Measurements from ENCODE around the gene FYN. TPM values are rescaled to one million over a fixed set of nuclear protein-coding genes. Genes with fewer than 3 reads are reported as not detected.
"Not testable (repeated sequence)": the region's sequence is repeated elsewhere in the genome, so short reads cannot be mapped to it uniquely, and the experiment has no call there.

FYN gene
- total RNA-seq: 100 to 1,000 TPM; 273 to 443 TPM

GRCh38 chr6:111873178-111874024 lies at the start of gene FYN:
Gene FYN (minus strand): TSS chr6:111873452. CDS start chr6:111720051, 153,401 bp downstream.
- Mint-ChIP-seq H3K9me3 (no peaks in the 10 kb centered on the region), H3K4me3 (peak within 1 kb of the TSS; percentile 98), H3K36me3 (peaks cover 6% of the 10 kb centered on the region), H3K27me3 (no peaks in the 10 kb centered on the region), H3K4me1 (ENCODE audit: low read depth in 2 of 2) (peaks cover 32 to 41% of the 10 kb centered on the region in 2 donors), H3K27ac (peak within 1 kb of the TSS; percentile 83)
- peak; percentile 99 for DNase-seq (ENCODE audit: low spot score)
- ATAC-seq: peak; percentile 98

DNA sequence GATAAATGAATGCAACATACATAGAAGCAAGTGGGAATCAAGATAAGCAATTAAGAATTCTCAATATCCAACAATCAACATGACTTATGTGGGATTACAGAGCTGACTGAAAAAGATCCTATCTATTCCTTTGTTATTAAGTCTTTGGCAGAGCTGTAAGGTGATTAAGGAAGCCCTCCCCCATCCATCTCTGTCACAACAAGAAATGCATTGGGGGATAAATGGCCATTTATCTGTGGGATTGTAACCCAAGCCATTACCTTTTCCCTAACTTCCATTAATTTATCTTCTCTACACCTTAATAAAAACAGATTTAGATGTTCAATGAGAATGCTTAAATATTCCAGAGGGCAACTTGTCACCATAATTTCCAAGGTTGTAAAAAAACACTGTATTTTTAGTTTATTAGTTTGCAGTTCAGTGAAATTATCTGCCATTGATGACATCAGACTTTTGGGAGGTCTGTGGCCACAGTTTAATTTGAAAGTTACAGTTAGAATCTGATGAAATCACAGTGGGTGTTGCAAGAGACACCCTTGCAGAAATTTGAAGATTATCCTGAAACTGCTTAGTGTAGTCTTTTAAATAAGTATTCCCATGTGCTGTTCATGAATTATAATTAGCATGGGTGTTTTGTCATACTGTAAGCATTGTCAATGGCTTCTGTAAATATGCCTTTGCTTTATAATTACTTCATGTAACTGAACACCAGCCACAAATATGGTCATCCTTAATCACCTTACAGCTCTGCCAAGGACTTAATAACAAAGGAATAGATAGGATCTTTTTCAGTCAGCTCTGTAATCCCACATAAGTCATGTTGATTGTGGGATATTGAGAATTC lies 49.4 kb upstream of the FYN start:
- DNase-seq (ENCODE audit: low spot score): no peak
- Mint-ChIP-seq H3K27ac (peak overlapping the region in 1 of 2 donors; percentile 72), H3K36me3 (no peaks in the 10 kb centered on the region), H3K9me3 (no peaks in the 10 kb centered on the region), H3K27me3 (no peaks in the 10 kb centered on the region), H3K4me3 (no peak overlapping the region), H3K4me1 (ENCODE audit: low read depth in 2 of 2) (peaks cover 5 to 28% of the 10 kb centered on the region in 2 donors)
- ATAC-seq: no peak

DNA sequence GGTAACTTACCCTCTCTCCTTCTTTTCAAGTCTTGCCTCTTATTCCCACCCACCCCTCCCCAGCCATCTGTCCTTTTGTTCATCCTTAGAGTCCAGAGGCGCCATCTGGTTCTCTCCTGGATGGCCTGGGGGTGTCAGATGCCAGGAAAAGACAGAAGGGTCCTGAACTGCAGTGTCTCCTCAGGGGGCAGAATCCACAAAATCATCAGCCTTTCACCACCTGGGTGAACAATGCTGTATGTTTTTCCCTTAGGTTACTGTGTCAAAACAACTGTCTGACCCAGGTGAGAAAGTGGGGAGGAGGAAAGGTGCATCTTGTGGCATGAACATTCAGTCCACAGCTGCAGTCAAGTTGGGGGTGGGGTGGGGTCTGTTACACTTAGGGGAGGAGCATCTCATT lies 47.9 kb upstream of the FYN start:
- Mint-ChIP-seq H3K9me3 (no peaks in the 10 kb centered on the region), H3K4me3 (no peak overlapping the region), H3K36me3 (no peaks in the 10 kb centered on the region), H3K4me1 (ENCODE audit: low read depth in 2 of 2) (peaks cover 5 to 28% of the 10 kb centered on the region in 2 donors), H3K27ac (peak overlapping the region in 1 of 2 donors; percentile 54), H3K27me3 (no peaks in the 10 kb centered on the region)
- DNase-seq (ENCODE audit: low spot score) (no peak), ATAC-seq (no peak)

DNA sequence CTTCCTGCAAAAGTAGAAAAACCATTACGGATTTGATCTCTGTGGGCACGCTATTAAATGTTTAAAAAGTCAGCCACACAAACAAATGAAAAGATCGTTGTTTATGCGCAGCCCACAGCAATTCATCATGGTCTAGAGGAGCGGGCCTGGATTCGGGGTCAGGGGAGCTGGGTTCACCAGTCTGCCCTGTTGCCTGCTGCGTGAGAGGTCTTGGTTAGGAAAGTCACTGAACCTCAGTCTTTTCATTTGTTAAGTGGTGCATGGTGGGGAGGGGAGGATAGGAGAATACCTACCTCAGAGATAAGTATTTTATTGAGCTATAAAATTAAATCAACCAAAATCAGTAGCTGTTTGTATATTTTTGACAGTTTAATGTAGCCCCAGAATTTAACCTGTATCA lies 47.3 kb upstream of the FYN start:
- Mint-ChIP-seq H3K27me3 (no peaks in the 10 kb centered on the region), H3K4me3 (no peak overlapping the region), H3K27ac (peak overlapping the region in 1 of 2 donors; percentile 54), H3K36me3 (no peaks in the 10 kb centered on the region), H3K4me1 (ENCODE audit: low read depth in 2 of 2) (peaks cover 5 to 28% of the 10 kb centered on the region in 2 donors), H3K9me3 (no peaks in the 10 kb centered on the region)
- ATAC-seq (no peak), DNase-seq (ENCODE audit: low spot score) (no peak)

- no peaks in the 10 kb centered on the region for H3K9me3 Mint-ChIP-seq
- no peaks in the 10 kb centered on the region for H3K27me3 Mint-ChIP-seq
Observed at GRCh38 chr6:111918825-111919224, 45.6 kb upstream of the FYN start.

DNA sequence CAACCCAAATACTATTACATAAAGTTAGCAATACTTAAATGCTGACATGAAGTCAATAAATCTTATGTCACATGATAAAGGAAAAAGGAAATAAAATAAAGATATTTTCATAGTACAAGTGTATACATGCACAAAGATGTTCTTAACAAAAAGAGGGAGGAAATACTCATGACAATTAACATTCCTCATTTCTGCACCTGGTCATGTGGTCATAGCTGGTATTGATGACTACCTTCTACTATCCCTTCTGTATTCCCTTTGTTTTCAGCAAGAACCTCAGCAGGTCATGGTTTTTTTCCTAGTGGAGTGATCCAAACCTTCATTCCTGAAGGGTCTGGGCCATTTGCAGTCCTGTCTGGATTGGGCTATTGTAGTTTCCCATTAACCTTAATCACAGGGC lies 43.5 kb upstream of the FYN start:
- no peak overlapping the region for H3K27ac Mint-ChIP-seq

More at GRCh38 chr6:111918825-111919224, 45.6 kb upstream of the FYN start:
- Mint-ChIP-seq H3K27ac (peak overlapping the region in 1 of 2 donors; percentile 43), H3K4me3 (no peak overlapping the region), H3K4me1 (ENCODE audit: low read depth in 2 of 2) (peaks cover 5 to 18% of the 10 kb centered on the region in 2 donors), H3K36me3 (no peaks in the 10 kb centered on the region)
- peak in 1 of 2 donors; percentile 76 for ATAC-seq
- DNase-seq (ENCODE audit: low spot score): no peak

DNA sequence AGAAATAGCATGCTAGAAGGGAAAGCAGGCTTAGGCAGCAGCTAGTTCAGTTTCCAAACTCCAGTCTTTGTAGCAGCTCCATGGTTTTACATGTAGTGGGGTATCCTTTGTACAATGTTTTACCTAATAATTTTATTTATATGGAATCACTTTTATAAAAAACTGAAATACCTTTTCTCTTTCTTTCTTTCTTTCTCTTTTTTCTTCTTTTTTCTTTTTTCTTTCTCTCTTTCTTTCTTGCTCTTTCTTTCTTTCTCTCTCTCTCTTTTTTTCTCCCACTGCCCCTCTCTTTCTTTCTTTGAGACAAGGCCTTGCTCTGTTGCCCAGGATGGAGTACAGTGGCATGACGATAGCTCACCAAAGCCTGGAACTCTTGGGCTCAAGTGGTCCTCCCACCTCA lies 41.4 kb upstream of the FYN start:
- Mint-ChIP-seq H3K9me3 (no peaks in the 10 kb centered on the region), H3K4me1 (ENCODE audit: low read depth in 2 of 2) (peaks cover 11 to 14% of the 10 kb centered on the region in 2 donors), H3K27ac (no peak overlapping the region)

More for the DNA sequence above, 43.5 kb upstream of the FYN start:
- ATAC-seq: no peak
- H3K36me3 Mint-ChIP-seq: no peaks in the 10 kb centered on the region
- no peaks in the 10 kb centered on the region for H3K27me3 Mint-ChIP-seq
- DNase-seq (ENCODE audit: low spot score): no peak
- no peaks in the 10 kb centered on the region for H3K9me3 Mint-ChIP-seq
- peaks cover 14 to 17% of the 10 kb centered on the region in 2 donors for H3K4me1 Mint-ChIP-seq (ENCODE audit: low read depth in 2 of 2)
- H3K4me3 Mint-ChIP-seq: no peak overlapping the region

DNA sequence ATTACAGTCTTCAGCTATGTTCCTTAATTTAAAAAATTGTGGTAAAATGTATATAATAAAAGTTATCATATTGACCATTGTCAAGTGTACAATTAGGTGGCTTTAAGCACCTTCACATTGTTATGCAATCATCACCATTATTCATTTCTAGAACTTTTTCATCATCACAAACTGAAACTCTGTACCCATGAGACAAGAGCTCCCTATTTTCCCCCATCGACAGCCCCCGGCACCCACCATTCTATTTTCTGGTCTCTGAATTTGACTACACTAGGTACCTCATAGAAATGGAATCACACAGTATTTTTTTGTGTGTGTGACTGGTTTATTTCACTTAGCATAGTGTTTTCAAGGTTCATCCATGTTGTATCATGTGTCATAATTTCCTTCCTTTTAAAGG lies 39.7 kb upstream of the FYN start:
- Mint-ChIP-seq H3K27me3 (no peaks in the 10 kb centered on the region), H3K4me1 (ENCODE audit: low read depth in 2 of 2) (peaks cover 4 to 15% of the 10 kb centered on the region in 2 donors), H3K4me3 (no peak overlapping the region), H3K9me3 (no peaks in the 10 kb centered on the region), H3K27ac (peak overlapping the region in 1 of 2 donors; percentile 0), H3K36me3 (no peaks in the 10 kb centered on the region)
- ATAC-seq (peak in 1 of 2 donors; percentile 59), DNase-seq (ENCODE audit: low spot score) (no peak)

More for the DNA sequence above, 41.4 kb upstream of the FYN start:
- Mint-ChIP-seq H3K36me3 (no peaks in the 10 kb centered on the region), H3K27me3 (no peaks in the 10 kb centered on the region), H3K4me3 (no peak overlapping the region)
- DNase-seq (ENCODE audit: low spot score): no peak
- no peak for ATAC-seq

DNA sequence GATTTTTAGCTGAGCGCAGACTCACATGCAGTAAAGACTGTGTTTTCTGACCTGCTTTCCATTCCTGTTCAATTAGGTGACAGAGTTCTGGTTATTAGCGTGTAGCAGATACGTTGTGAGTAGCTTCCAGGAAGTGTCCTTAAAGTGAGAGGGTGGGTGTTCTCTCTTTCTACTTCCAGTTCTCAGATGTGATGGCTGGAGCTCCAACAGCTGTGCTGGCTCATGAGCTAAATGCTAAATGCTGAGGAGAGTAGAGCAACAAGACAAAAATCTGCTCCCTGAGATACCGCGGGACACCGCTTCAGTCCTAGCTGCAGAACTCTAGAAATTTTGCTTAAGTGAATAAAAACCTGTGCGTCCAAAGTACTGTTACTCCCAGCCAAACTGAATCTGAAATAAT lies 38.2 kb upstream of the FYN start:
- no peak for DNase-seq (ENCODE audit: low spot score)
- no peak overlapping the region for H3K4me3 Mint-ChIP-seq

DNA sequence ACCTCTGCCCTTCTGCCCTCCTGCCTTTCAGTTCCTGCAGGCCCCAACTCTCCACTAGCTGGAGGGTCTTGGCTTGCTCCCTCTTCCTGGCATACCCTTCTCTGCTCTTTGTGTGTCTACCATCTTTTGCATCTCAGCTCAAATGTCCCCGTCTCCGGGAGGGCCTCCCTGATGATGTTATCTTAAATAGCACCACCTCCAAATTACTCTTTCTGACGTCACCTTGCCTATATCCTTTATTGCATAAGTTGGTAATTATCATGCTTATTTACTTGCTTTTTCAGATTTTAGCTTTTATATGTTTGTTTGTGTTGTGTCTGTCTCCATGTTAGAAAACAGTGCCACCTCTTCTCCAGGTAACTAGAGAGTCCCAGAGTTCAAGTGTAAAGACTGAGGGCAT lies 36.0 kb upstream of the FYN start:
- Mint-ChIP-seq H3K4me3 (no peak overlapping the region), H3K27ac (no peak overlapping the region), H3K9me3 (no peaks in the 10 kb centered on the region)

More for the DNA sequence above, 38.2 kb upstream of the FYN start:
- H3K27me3 Mint-ChIP-seq: no peaks in the 10 kb centered on the region
- H3K36me3 Mint-ChIP-seq: no peaks in the 10 kb centered on the region
- no peak for ATAC-seq
- H3K9me3 Mint-ChIP-seq: no peaks in the 10 kb centered on the region
- H3K4me1 Mint-ChIP-seq (ENCODE audit: low read depth in 2 of 2): peaks cover 4 to 15% of the 10 kb centered on the region in 2 donors
- no peak overlapping the region for H3K27ac Mint-ChIP-seq

GRCh38 chr6:111908365-111908764 lies 35.1 kb upstream of the FYN start:
- not testable (repeated sequence) for H3K9me3 Mint-ChIP-seq; H3K36me3 Mint-ChIP-seq; H3K27me3 Mint-ChIP-seq; ATAC-seq; H3K27ac Mint-ChIP-seq; H3K4me3 Mint-ChIP-seq; DNase-seq (ENCODE audit: low spot score)
- H3K4me1 Mint-ChIP-seq (ENCODE audit: low read depth in 2 of 2): peaks cover 4 to 15% of the 10 kb centered on the region in 2 donors

More for the DNA sequence above, 36.0 kb upstream of the FYN start:
- DNase-seq (ENCODE audit: low spot score): no peak
- ATAC-seq: no peak
- H3K27me3 Mint-ChIP-seq: no peaks in the 10 kb centered on the region
- no peaks in the 10 kb centered on the region for H3K36me3 Mint-ChIP-seq
- H3K4me1 Mint-ChIP-seq (ENCODE audit: low read depth in 2 of 2): peaks cover 4 to 15% of the 10 kb centered on the region in 2 donors

DNA sequence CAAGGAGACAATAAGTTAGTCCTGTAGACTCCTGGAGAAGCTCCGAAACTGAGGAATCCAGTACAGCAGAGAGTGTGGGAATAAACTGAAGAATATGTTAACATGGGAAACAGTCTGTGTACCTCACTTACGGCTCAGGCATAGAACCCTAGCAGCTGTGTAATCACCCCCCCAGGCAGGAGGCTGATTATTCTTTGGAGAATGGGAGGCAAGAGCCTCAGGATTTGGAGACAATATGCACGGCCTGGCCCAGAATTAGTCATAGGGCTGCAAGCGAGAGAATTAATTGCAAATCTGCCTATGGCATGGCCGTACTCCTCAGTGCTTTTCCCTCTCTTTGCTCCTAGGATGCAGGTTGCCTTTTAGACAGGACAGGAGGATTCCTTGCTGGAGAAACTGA lies 27.5 kb upstream of the FYN start:
- DNase-seq (ENCODE audit: low spot score) (no peak), ATAC-seq (no peak)
- Mint-ChIP-seq H3K4me1 (ENCODE audit: low read depth in 2 of 2) (no peaks in the 10 kb centered on the region), H3K4me3 (no peak overlapping the region), H3K27me3 (no peaks in the 10 kb centered on the region), H3K27ac (no peak overlapping the region), H3K9me3 (no peaks in the 10 kb centered on the region), H3K36me3 (no peaks in the 10 kb centered on the region)

- Mint-ChIP-seq H3K9me3 (no peaks in the 10 kb centered on the region), H3K27ac (no peak overlapping the region), H3K4me3 (no peak overlapping the region), H3K4me1 (ENCODE audit: low read depth in 2 of 2) (no peaks in the 10 kb centered on the region), H3K27me3 (no peaks in the 10 kb centered on the region), H3K36me3 (no peaks in the 10 kb centered on the region)
- DNase-seq (ENCODE audit: low spot score) (no peak), ATAC-seq (no peak)
Observed at GRCh38 chr6:111899531-111899930, 26.3 kb upstream of the FYN start.

- Mint-ChIP-seq H3K4me3 (no peak overlapping the region), H3K27ac (no peak overlapping the region), H3K9me3 (no peaks in the 10 kb centered on the region), H3K27me3 (no peaks in the 10 kb centered on the region), H3K4me1 (ENCODE audit: low read depth in 2 of 2) (no peaks in the 10 kb centered on the region), H3K36me3 (no peaks in the 10 kb centered on the region)
- ATAC-seq: no peak
- no peak for DNase-seq (ENCODE audit: low spot score)
Observed at GRCh38 chr6:111898452-111898851, 25.2 kb upstream of the FYN start.
